ENCODE results near the gene TRIOBP. TPM values are rescaled to one million over a fixed set of nuclear protein-coding genes. Genes with fewer than 3 reads are reported as not detected.

TRIOBP gene
- total and polyA plus RNA-seq, 2 of the 13 experiments (the other 11 are each of a cell fraction or from before 2014, with no cell fraction given) = 6.1 to 15.4 TPM

GRCh38 chr22:37741312-37741795 lies 44.5 kb downstream of the TRIOBP start:
- Histone ChIP-seq H3K4me2 (ENCODE audit: low read depth, low read length) (peak overlapping the region; percentile 37), H3K9ac (ENCODE audit: insufficient read depth, low read depth, low read length) (no peak overlapping the region), H3K27ac (ENCODE audit: extremely low read length, insufficient read depth, low read length) (no peak overlapping the region), H3K4me1 (ENCODE audit: insufficient read depth, low read length) (peaks cover 54% of the 10 kb centered on the region), H3K9me3 (ENCODE audit: low read length) (no peaks in the 10 kb centered on the region), H4K20me1 (ENCODE audit: insufficient read depth, low read length) (no peaks in the 10 kb centered on the region), H3K27me3 (ENCODE audit: control insufficient read depth in 1 of 2, insufficient read depth in 2 of 2, low read length in 2 of 2) (no peaks in the 10 kb centered on the region), H3K79me2 (ENCODE audit: insufficient read depth, low read length) (no peaks in the 10 kb centered on the region), H3K4me3 (replicated peaks in 1 of 3; ENCODE audit: insufficient read depth in 1 of 3, low read depth in 2 of 3, low read length in 3 of 3) (no peak overlapping the region), H3K36me3 (replicated peaks in 1 of 2; ENCODE audit: control insufficient read depth in 1 of 2, insufficient read depth in 2 of 2, low read length in 2 of 2) (no peaks in the 10 kb centered on the region), H2AFZ (ENCODE audit: low read length) (no peak overlapping the region)
- in situ Hi-C loops (cut with HindIII; ENCODE audit: extremely low pct_ligation_motif_present, low pct_unique_long_range_greater_than_20kb) = no loop called here
- no TSS peak for BruUV-seq (replicated peaks)
- ATAC-seq (peak; percentile 14), DNase-seq (ENCODE audit: low spot score) (peak; percentile 73), FAIRE-seq (peak; percentile 90)
- 13% methylated on average over 3 of the region's 9 CpGs for WGBS (ENCODE audit: low lambda C conversion rate)
- intact Hi-C loops (cut with micrococcal nuclease; ENCODE audit: unreplicated experiment) = loop anchor here (10.0 kb wide), 1 partner anchor 123 kb away; no protein-coding TSS in a partner anchor
- ChIA-PET POLR2A (interaction anchor here (0.6 to 1.5 kb wide), 11 partner anchors 11 to 133 kb away, joined by 3 to 8 read pairs (median 4); partner anchors contain the start of genes GGA1 and PDXP), CTCF (ENCODE audit: low intra/inter-chr PET ratio, low total read pairs) (no interaction called here)
- no peak for TF ChIP-seq MZF1 (CRISPR knock-in tag; IDR thresholded peaks at IDR 0.05; ENCODE audit: borderline replicate concordance)
- TF ChIP-seq ZNF790 (CRISPR knock-in tag; IDR thresholded peaks at IDR 0.05; ENCODE audit: borderline replicate concordance) = no peak
- no peak for TF ChIP-seq TCF7 (IDR thresholded peaks at IDR 0.05; ENCODE audit: low read depth)
- TF ChIP-seq MYPOP (CRISPR knock-in tag; IDR thresholded peaks at IDR 0.05) = 0 out of 2 replicates have a peak, but pooled peaks have one; percentile 20
- TF ChIP-seq SIN3B (IDR thresholded peaks at IDR 0.05; ENCODE audit: low read length) = no peak
- 0 out of 3 replicates have a peak, but pooled peaks have one; percentile 13 for TF ChIP-seq MXI1 (IDR thresholded peaks at IDR 0.05; ENCODE audit: borderline replicate concordance, low read depth, low read length)
- TF ChIP-seq ZNF639 (CRISPR knock-in tag; conservative IDR thresholded peaks at IDR 0.05) = no peak
- TF ChIP-seq SP4 (CRISPR knock-in tag; IDR thresholded peaks at IDR 0.05) = no peak
- no peak for TF ChIP-seq KDM3A (CRISPR knock-in tag; IDR thresholded peaks at IDR 0.05; ENCODE audit: low read depth)
- peak; percentile 49; the same call in 1 of the 2 replicates for TF ChIP-seq ZFX (CRISPR knock-in tag; IDR thresholded peaks at IDR 0.05; ENCODE audit: low read depth)
- peak; percentile 20 for TF ChIP-seq U2AF1 (optimal IDR thresholded peaks at IDR 0.05; ENCODE audit: low read depth, low read length)
- no peak for TF ChIP-seq ZNF224 (CRISPR knock-in tag; IDR thresholded peaks at IDR 0.05)
- TF ChIP-seq IRF1 (CRISPR knock-in tag; IDR thresholded peaks at IDR 0.05; ENCODE audit: low read depth) = no peak
- TF ChIP-seq NPAS2 (CRISPR knock-in tag; IDR thresholded peaks at IDR 0.05; ENCODE audit: borderline replicate concordance) = no peak
- no peak for TF ChIP-seq ZNF569 (CRISPR knock-in tag; IDR thresholded peaks at IDR 0.05; ENCODE audit: borderline replicate concordance)
- TF ChIP-seq HOXA3 (CRISPR knock-in tag; IDR thresholded peaks at IDR 0.05) = 0 out of 2 replicates have a peak, but pooled peaks have one; percentile 8
- TF ChIP-seq RAD21 (CRISPR knock-in tag; IDR thresholded peaks at IDR 0.05) = no peak
- TF ChIP-seq IKZF4 (CRISPR knock-in tag; IDR thresholded peaks at IDR 0.05; ENCODE audit: borderline replicate concordance, low read depth, not compliant biosample characterization) = no peak
- TF ChIP-seq BCL3 (CRISPR knock-in tag; IDR thresholded peaks at IDR 0.05) = no peak
- no peak for TF ChIP-seq NBN (conservative IDR thresholded peaks at IDR 0.05)
